Measurements from ENCODE around the gene PRKAR2B. TPM values are rescaled to one million over a fixed set of nuclear protein-coding genes. Genes with fewer than 3 reads are reported as not detected.
"Not testable (repeated sequence)": the region's sequence is repeated elsewhere in the genome, so short reads cannot be mapped to it uniquely, and the experiment has no call there.

The PRKAR2B gene
- total RNA-seq, 4 donors from 2014 or later: 97.3 to 411 (median 236) TPM

- TF ChIP-seq, protein P1, sequence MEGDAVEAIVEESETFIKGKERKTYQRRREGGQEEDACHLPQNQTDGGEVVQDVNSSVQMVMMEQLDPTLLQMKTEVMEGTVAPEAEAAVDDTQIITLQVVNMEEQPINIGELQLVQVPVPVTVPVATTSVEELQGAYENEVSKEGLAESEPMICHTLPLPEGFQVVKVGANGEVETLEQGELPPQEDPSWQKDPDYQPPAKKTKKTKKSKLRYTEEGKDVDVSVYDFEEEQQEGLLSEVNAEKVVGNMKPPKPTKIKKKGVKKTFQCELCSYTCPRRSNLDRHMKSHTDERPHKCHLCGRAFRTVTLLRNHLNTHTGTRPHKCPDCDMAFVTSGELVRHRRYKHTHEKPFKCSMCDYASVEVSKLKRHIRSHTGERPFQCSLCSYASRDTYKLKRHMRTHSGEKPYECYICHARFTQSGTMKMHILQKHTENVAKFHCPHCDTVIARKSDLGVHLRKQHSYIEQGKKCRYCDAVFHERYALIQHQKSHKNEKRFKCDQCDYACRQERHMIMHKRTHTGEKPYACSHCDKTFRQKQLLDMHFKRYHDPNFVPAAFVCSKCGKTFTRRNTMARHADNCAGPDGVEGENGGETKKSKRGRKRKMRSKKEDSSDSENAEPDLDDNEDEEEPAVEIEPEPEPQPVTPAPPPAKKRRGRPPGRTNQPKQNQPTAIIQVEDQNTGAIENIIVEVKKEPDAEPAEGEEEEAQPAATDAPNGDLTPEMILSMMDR (IDR thresholded peaks at IDR 0.05): no peak
- ATAC-seq (ENCODE audit: low FRiP score): no peak
- no peak for DNase-seq (ENCODE audit: low spot score)
Observed at GRCh38 chr7:107089627-107090026, 45.1 kb downstream of the PRKAR2B start.

DNA sequence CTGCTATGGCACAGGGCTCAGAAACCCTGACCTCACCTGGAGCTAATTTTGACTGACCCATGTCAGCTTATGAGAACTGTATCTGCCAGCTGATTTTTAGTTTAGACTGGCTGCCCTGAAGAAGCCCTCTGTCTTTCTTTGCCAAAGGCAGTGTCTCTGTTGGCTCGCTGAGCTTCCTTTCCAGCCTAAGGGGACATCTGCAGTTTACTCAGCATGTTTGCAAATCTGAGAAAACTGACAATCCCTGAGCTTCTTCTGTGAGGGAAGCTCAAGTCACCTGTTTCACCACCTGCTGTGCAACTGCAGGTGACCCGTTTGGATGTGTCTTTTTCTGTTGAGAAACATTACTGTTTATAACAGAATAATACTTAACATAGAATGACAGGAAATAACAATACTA, 46.0 kb downstream of the PRKAR2B start:
- ATAC-seq (ENCODE audit: low FRiP score) (no peak), DNase-seq (ENCODE audit: low spot score) (no peak)
- TF ChIP-seq, protein P1 (IDR thresholded peaks at IDR 0.05): no peak

DNA sequence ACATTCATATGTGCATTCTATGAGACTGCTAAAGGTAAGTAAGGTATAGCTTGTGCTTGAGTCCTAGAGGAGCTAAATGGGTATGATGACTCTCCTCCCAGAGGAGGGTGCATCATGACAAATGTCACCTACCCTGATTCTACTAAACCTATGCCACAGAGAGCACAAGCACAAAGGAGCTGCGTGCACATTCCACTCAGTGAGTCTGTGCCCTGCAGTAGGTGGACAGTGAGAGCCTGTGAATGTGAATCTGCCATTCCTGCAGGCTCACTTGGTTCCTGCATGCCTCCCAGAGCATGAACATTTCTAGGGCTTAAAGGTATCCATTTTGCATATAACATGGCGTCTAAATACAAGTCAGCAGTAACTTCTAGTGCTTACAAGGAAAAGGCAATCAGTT, 46.8 kb downstream of the PRKAR2B start:
- ATAC-seq (ENCODE audit: low FRiP score) (no peak), DNase-seq (ENCODE audit: low spot score) (no peak)
- TF ChIP-seq, protein P1 (IDR thresholded peaks at IDR 0.05): no peak

DNA sequence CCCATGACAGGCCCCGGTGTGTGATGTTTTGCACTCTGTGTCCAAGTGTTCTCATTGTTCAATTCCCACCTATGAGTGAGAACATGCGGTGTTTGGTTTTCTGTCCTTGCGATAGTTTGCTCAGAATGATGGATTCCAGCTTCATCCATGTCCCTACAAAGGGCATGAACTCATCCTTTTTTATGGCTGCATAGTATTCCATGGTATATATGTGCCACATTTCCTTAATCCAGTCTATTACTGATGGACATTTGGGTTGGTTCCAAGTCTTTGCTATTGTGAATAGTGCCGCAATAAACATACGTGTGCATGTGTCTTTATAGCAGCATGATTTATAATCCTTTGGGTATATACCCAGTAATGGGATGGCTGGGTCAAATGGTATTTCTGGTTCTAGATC, 49.2 kb downstream of the PRKAR2B start:
- not testable (repeated sequence) for ATAC-seq (ENCODE audit: low FRiP score); DNase-seq (ENCODE audit: low spot score)

DNA sequence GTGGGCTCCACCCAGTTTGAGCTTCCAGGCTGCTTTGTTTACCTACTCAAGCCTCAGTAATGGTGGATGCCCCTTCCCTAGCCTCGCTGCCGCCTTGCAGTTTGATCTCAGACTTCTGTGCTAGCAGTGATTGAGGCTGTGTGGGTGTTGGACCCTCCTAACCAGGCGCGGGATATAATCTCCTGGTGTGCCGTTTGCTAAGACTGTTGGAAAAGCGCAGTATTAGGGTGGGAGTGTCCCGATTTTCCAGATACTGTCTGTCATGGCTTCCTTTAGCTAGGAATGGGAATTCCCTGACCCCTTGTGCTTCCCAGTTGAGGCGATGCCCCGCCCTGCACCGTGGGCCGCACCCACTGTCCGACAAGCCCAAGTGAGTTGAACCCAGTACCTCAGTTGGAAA, 54.6 kb downstream of the PRKAR2B start:
- not testable (repeated sequence) for ATAC-seq (ENCODE audit: low FRiP score); DNase-seq (ENCODE audit: low spot score)

- no peak for DNase-seq (ENCODE audit: low spot score)
- no peak for ATAC-seq (ENCODE audit: low FRiP score)
- TF ChIP-seq, protein P1 (IDR thresholded peaks at IDR 0.05): no peak
Observed at GRCh38 chr7:107100824-107101223, 56.3 kb downstream of the PRKAR2B start.

DNA sequence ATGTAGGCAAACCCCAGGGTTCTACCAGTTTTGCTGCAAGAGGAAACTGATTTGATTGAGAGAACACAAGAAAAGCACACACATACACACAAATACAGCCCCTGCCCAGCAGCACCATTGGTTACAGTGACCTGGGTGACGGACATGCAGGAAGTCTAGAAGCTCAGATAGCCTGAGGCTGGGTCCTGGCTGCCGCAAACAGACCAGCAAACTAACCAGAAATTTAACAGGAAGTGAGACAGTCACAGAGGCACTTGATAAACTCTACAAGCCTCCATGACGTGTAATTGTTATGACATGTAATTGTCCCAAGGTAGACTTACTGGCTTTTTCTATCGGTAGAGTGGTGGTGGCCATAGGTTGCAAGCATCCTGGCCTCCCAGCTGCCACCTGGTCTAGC, 58.9 kb downstream of the PRKAR2B start:
- DNase-seq (ENCODE audit: low spot score) (no peak), ATAC-seq (ENCODE audit: low FRiP score) (no peak)
- TF ChIP-seq, protein P1 (IDR thresholded peaks at IDR 0.05): no peak

- TF ChIP-seq, protein P1 (IDR thresholded peaks at IDR 0.05): no peak
- DNase-seq (ENCODE audit: low spot score): no peak
- no peak for ATAC-seq (ENCODE audit: low FRiP score)
Observed at GRCh38 chr7:107104801-107105200, 60.3 kb downstream of the PRKAR2B start.

All from omental fat pad (tissue), 4 donors.